ENCODE measurements around the gene RHEBL1. TPM values are rescaled to one million over a fixed set of nuclear protein-coding genes. Genes with fewer than 3 reads are reported as not detected.
A peak's percentile ranks its signal among the peaks of the same experiment; 100 is the strongest.

Gene RHEBL1
- total RNA-seq, 2 donors from 2014 or later = 20.6 to 28.3 TPM

DNA sequence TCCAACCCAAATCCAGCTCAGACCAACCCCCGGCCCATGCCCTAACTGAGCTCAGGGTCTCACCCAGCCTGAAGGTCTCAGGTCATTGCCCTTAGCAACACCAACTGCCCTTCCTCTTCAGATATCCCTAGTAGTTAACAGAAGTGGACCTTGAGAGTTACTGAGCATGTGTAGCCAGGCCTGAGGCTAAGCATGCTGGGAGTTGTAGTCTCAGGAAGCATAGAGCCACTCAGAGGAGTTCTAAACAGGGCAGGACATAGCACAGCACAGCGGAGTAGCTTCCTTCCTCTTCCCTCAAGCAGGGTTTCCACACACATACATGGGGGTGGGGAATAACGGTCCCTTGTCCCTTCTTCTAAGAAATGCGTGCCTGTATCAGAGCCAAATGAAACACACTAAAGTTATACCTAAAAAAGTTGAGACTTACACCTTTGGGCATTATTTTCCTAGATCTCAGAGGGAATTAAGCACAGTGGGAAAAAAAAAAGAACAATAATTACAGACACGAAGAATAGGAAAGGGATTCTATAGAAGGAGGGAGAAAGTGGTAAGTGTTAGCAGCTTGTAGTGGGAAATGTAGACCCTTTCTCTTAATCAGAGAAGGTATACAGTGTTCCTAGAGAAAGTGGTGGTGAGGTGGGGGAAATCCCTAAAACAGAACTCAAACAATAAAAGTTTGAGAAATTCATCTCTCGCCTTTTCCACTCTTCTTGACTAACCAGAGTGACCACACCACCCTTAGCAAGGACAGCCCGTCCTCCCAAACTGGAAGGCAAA, 13.6 kb downstream of the RHEBL1 start:
- Mint-ChIP-seq H3K4me3 (peak overlapping the region; percentile 95 to 98), H3K27me3 (ENCODE audit: low read depth) (no peaks in the 10 kb centered on the region), H3K27ac (peak overlapping the region; percentile 79), H3K9me3 (no peaks in the 10 kb centered on the region), H3K4me1 (ENCODE audit: low read depth) (peaks cover 55% of the 10 kb centered on the region), H3K36me3 (ENCODE audit: insufficient read depth in 2 of 2) (peaks cover 11 to 21% of the 10 kb centered on the region in 2 donors)
- ATAC-seq (replicated peaks in 1 of 2) (peak; percentile 55 to 58), DNase-seq (peak; percentile 44 to 47)

DNA sequence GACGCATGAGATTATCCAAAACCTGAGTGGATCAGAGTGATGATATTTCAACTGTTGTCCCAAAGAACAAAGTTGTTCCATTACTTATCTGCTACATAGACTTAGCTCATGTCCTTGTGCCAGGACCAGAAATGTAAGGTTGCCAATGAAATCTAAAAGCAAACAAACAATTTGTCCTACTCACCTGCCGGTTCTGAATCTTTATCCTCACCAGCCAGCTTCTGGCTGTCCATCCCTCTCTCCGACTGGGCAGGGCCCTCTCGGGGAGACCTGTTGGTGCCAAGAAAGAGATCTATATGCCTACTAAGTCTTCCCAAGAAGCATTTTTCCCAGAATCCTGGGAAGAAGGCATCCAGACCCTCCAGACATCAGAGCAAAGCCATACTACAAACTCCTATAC, 14.7 kb downstream of the RHEBL1 start:
- Mint-ChIP-seq H3K4me1 (ENCODE audit: low read depth) (peaks cover 51% of the 10 kb centered on the region), H3K27me3 (ENCODE audit: low read depth) (no peaks in the 10 kb centered on the region), H3K36me3 (ENCODE audit: insufficient read depth in 2 of 2) (peaks cover 14 to 25% of the 10 kb centered on the region in 2 donors), H3K9me3 (no peaks in the 10 kb centered on the region), H3K27ac (no peak overlapping the region), H3K4me3 (no peak overlapping the region)
- DNase-seq (no peak), ATAC-seq (replicated peaks in 1 of 2) (no peak)

DNA sequence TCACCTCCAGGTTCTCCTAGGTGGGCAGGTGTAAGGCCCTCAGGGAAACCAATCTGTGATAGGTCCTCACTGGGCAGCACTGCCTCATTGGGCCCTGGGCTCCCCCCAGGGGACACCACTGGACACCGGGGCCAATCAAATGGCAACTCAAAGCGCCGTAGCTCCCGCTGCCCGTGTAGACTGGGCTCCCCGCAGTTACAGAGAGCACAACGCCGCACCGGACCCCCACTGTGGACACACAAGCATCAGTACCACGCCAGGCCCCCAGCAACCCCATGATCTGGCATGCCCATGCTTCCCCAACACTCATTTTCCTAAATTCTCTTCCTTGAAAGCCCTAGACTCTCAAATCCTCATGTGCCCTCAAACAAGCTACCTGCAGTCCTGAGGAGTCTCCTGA, 15.3 kb downstream of the RHEBL1 start:
- H3K36me3 Mint-ChIP-seq (ENCODE audit: insufficient read depth in 2 of 2) = peaks cover 14 to 25% of the 10 kb centered on the region in 2 donors
- peaks cover 51% of the 10 kb centered on the region for H3K4me1 Mint-ChIP-seq (ENCODE audit: low read depth)
- H3K4me3 Mint-ChIP-seq = no peak overlapping the region
- no peaks in the 10 kb centered on the region for H3K27me3 Mint-ChIP-seq (ENCODE audit: low read depth)
- DNase-seq (no peak), ATAC-seq (replicated peaks in 1 of 2) (no peak)
- H3K9me3 Mint-ChIP-seq = no peaks in the 10 kb centered on the region
- H3K27ac Mint-ChIP-seq = no peak overlapping the region

DNA sequence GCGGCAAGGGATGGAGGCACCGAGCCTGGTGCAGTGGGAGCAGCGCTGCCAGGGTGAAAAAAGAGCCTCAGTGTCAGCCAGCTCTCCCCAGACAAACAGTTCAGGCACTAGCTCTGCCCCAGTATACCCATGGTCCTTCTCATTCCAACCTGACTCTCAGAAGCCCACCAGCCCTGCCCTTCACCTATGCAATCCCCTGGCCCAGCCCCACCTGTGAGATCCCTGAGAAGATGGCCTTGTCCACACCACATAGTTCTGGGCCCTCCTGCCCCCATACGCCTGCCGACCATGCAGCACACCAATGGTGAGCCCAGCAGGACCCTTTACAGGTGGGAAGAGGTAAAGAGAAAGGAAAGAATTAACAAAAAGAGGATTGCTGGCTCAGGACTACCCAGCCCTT, 15.7 kb downstream of the RHEBL1 start:
- no peak overlapping the region for H3K4me3 Mint-ChIP-seq
- H3K4me1 Mint-ChIP-seq (ENCODE audit: low read depth) = peaks cover 51% of the 10 kb centered on the region
- peaks cover 15 to 25% of the 10 kb centered on the region in 2 donors for H3K36me3 Mint-ChIP-seq (ENCODE audit: insufficient read depth in 2 of 2)

DNA sequence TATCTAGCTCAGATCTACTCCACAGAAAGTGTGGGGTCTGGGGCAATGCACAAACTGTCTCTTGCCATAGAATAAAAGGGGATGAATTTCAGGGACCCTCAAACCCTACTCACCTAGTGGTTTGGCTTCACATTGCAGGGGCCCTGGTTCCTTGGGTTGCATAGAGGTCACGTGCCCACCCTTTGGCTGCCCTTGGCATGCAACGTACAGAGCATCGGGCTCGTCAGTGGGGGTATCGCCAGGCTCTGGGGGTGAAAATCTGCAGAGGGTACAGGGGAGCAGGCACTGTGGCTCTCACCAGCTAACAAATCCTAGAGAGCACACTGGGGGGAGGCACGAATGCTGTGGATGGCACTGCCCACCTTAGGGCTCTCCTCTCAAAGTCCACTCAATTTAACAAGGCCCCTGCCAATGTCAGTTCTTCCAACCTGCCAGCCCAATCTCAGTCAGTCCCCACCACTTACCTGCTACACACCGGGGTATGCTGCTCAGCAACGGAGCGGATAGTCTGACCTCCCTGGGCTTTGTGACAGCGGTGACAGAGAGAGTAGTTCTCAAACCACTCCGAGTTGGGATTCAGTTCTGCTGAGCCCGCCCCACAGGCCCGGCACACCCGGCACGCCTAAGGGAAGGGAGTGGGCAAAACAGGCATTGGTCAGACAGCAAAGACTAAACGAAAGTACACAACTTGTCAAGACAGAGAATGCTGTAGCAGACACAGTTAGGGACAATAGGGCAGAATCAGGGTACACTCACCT, 17.1 kb downstream of the RHEBL1 start:
- peaks cover 36% of the 10 kb centered on the region for H3K4me1 Mint-ChIP-seq (ENCODE audit: low read depth)
- DNase-seq (no peak), ATAC-seq (replicated peaks in 1 of 2) (no peak)

More for the DNA sequence above, 15.7 kb downstream of the RHEBL1 start:
- no peaks in the 10 kb centered on the region for H3K9me3 Mint-ChIP-seq
- DNase-seq (no peak), ATAC-seq (replicated peaks in 1 of 2) (no peak)
- H3K27ac Mint-ChIP-seq = no peak overlapping the region
- H3K27me3 Mint-ChIP-seq (ENCODE audit: low read depth) = no peaks in the 10 kb centered on the region

DNA sequence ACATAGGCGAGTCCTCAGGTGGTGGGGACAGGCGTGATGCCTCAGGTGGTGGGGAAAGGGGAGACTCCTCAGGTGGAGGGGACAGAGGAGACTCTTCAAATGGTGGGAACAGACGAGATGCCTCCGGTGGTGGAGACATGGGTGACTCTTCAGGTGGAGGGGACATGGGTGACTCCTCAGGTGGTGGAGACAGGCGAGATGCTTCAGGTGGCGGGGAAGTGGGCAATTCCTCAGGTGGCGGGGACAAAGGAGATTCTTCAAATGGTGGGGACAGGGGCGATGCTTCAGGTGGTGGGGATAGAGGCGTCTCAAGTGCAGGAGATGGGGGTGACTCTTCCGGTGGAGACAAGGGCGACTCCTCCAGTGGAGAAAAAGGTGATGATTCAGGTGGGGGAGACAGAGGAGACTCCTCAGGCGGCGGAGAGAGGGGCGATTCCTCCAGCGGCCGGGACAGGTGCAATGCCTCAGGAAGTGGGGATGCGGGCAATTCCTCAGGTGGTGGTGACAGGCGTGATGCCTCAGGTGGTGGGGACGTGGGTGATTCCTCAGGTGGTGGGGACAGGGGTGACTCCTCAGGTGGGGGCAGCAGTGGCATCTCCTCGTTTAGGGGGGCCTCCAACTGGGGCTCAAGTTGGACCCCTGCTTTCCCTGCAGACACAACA, 17.9 kb downstream of the RHEBL1 start:
- no peaks in the 10 kb centered on the region for H3K9me3 Mint-ChIP-seq
- ATAC-seq (replicated peaks in 1 of 2) = no peak
- no peaks in the 10 kb centered on the region for H3K27me3 Mint-ChIP-seq (ENCODE audit: low read depth)
- peaks cover 29% of the 10 kb centered on the region for H3K4me1 Mint-ChIP-seq (ENCODE audit: low read depth)
- H3K27ac Mint-ChIP-seq = no peak overlapping the region
- H3K36me3 Mint-ChIP-seq (ENCODE audit: insufficient read depth in 2 of 2) = peaks cover 21 to 28% of the 10 kb centered on the region in 2 donors
- no peak for DNase-seq
- H3K4me3 Mint-ChIP-seq = no peak overlapping the region

More for the DNA sequence above, 17.1 kb downstream of the RHEBL1 start:
- Mint-ChIP-seq H3K27ac (no peak overlapping the region), H3K4me3 (no peak overlapping the region), H3K27me3 (ENCODE audit: low read depth) (no peaks in the 10 kb centered on the region), H3K36me3 (ENCODE audit: insufficient read depth in 2 of 2) (peaks cover 21 to 27% of the 10 kb centered on the region in 2 donors), H3K9me3 (no peaks in the 10 kb centered on the region)

DNA sequence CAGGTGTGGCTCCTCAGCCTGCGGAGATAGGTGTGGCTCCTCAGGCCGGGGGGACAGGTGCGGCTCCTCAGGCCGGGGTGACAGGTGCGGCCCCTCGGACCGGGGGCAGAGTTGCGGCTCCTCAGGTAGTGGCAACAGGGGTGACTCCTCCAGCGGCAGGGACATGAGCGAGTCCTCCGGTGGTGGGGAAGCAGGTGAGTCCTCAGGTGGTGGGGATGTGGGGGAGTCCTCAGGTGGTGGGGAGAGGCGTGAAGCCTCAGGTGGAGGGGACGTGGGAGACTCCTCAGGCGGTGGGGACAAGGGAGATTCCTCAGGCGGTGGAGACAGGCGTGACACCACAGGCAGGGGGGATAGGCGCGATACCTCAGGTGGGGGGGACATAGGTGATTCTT, 18.4 kb downstream of the RHEBL1 start:
- DNase-seq (no peak), ATAC-seq (replicated peaks in 1 of 2) (no peak)
- Mint-ChIP-seq H3K27me3 (ENCODE audit: low read depth) (no peaks in the 10 kb centered on the region), H3K27ac (no peak overlapping the region), H3K9me3 (no peaks in the 10 kb centered on the region), H3K4me3 (no peak overlapping the region), H3K36me3 (ENCODE audit: insufficient read depth in 2 of 2) (peaks cover 23 to 28% of the 10 kb centered on the region in 2 donors), H3K4me1 (ENCODE audit: low read depth) (peaks cover 23% of the 10 kb centered on the region)

DNA sequence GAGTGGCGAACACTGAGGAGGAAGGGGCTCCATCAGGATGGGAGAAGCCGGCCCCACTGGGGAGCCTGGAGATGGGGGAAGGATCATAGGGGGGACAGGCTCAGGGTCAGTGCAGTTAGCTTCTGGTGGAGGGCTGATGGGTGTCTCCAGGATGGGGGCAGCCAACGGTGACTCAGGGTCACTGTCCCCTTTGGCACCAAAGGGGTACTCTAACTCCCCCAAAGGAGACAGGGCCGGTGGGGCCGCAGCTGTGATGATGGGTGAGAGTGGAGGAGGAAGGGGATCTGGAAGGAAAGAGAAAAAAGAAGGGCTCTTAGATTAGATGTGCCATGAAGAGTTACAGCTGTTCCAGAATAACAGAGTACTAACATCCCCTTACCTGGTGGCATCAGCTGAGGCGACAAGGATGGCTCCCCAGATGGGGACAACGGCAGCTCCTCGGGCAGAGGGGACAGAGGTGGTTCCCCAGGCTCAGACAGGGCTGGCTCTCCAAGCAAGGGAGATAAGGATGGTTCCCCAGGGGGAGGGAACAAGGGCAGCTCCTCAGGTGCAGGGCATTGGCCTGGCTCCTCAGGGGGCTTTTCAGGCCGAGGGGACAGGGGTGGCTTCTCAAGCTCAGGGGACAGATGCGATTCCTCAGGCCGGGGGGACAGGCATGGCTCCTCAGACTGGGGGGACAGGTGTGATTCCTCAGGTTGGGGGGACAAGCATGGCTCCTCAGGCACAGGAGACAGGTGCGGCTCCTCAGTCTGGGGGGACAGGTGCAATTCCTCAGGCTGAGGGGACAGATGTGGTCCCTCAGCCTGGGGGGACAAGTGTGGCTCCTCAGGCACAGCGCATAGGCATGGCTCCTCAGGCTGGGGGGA, 19.0 kb downstream of the RHEBL1 start:
- no peak for ATAC-seq (replicated peaks in 1 of 2)
- H3K27me3 Mint-ChIP-seq (ENCODE audit: low read depth) = no peaks in the 10 kb centered on the region
- H3K9me3 Mint-ChIP-seq = no peaks in the 10 kb centered on the region
- DNase-seq = no peak
- peaks cover 25 to 28% of the 10 kb centered on the region in 2 donors for H3K36me3 Mint-ChIP-seq (ENCODE audit: insufficient read depth in 2 of 2)
- H3K4me1 Mint-ChIP-seq (ENCODE audit: low read depth) = peaks cover 17% of the 10 kb centered on the region
- H3K4me3 Mint-ChIP-seq = no peak overlapping the region
- H3K27ac Mint-ChIP-seq = no peak overlapping the region

DNA sequence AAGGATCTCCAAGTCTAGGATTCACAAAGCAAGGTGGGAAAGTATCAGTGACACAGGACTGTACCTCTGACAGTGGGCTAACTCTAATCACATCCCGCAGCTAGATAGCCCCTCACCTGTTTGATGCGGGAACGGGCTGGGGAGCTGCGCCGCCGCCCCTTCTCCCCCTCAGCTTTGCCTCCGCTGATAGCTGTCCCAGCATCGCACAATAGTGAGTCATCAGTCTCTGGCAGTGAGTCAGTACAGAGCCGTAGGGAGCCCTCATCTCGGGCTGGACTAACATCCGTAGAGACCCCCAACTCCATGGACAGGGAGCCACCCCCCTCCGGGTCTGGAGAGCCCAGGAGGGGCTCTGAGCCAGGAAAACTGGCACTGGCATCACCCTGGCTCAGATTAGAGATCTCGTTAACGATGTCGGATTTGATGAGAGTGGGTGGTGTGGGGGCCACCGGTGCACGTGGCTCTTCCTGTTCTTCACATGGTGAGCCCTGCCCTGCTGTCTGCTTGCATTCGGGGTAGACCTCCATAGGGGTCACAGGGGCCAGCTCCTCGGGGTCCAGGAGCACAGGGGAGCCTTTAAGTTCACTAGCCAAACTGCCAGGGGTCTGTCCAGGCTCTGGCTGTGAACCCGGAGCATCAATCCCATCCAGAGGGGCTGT, 20.1 kb downstream of the RHEBL1 start:
- Mint-ChIP-seq H3K36me3 (ENCODE audit: insufficient read depth in 2 of 2) (peaks cover 25 to 28% of the 10 kb centered on the region in 2 donors), H3K27ac (no peak overlapping the region), H3K4me1 (ENCODE audit: low read depth) (peaks cover 7% of the 10 kb centered on the region), H3K27me3 (ENCODE audit: low read depth) (no peaks in the 10 kb centered on the region), H3K9me3 (no peaks in the 10 kb centered on the region), H3K4me3 (no peak overlapping the region)
- ATAC-seq (replicated peaks in 1 of 2) = no peak
- DNase-seq = no peak

DNA sequence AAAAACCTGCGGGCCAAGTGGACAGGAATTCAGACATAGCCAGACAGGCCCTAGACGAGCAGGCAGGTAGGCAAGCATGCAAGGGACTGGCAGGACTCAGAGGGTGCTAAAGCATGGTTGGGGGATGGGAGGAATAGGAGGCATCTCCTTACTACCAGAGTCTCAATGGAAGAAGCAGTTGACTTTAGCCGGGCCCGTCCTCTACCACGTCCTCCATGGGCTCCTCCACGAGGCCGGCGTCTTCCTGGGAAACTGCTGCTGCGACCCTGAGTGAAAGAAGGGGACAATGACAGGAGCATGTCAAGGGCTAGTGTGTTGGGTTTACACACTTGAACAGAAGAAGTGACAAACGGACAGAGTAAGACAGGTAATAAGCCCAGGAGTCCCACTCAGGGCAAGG, 20.8 kb downstream of the RHEBL1 start:
- H3K9me3 Mint-ChIP-seq = no peaks in the 10 kb centered on the region
- no peaks in the 10 kb centered on the region for H3K4me1 Mint-ChIP-seq (ENCODE audit: low read depth)
- no peak overlapping the region for H3K4me3 Mint-ChIP-seq
- no peak for DNase-seq
- peaks cover 25 to 32% of the 10 kb centered on the region in 2 donors for H3K36me3 Mint-ChIP-seq (ENCODE audit: insufficient read depth in 2 of 2)
- H3K27me3 Mint-ChIP-seq (ENCODE audit: low read depth) = no peaks in the 10 kb centered on the region
- no peak for ATAC-seq (replicated peaks in 1 of 2)
- H3K27ac Mint-ChIP-seq = no peak overlapping the region

DNA sequence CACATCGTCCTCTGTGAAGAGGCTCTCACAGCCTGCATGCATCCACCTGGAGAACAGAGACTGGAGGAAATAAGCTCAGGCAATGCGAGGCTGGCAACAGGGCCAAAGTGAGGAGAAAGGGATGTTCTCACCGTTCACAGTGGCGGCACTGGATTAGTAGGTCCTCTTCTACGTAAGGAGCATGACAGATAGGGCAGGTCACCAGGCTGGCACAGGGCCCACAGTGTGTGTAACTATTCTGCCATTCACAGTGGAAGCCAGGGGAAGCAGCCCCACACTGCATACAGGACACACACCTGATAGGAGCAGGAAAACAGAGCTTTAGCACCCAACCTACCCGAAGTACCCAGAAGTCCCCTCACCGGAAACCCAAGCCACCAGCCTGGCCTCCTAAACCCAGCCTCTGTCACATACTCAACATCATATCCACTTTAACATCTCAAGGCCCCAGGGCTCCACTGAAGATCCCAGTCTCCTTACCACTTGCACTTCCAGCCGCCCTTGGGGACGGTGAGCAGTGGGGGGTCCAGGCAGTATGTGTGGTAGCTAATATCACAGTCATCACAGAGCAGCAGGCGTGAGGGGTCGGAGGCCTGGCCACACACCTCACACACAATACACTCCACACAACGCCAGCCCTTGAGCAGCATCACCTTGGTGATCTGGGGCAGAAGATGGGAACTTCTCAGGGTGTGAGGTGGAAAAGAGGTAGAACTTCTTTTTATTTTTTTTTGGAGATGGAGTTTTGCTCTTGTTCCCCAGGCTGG, 23.5 kb downstream of the RHEBL1 start:
- no peak overlapping the region for H3K4me3 Mint-ChIP-seq
- no peak overlapping the region for H3K27ac Mint-ChIP-seq
- DNase-seq (no peak), ATAC-seq (replicated peaks in 1 of 2) (no peak)
- H3K4me1 Mint-ChIP-seq (ENCODE audit: low read depth) = no peaks in the 10 kb centered on the region
- no peaks in the 10 kb centered on the region for H3K9me3 Mint-ChIP-seq
- no peaks in the 10 kb centered on the region for H3K27me3 Mint-ChIP-seq (ENCODE audit: low read depth)
- peaks cover 22% of the 10 kb centered on the region in 2 donors for H3K36me3 Mint-ChIP-seq (ENCODE audit: insufficient read depth in 2 of 2)
